K562 (cell line): Measurements from ENCODE around the gene ADD1. TPM values are rescaled to one million over a fixed set of nuclear protein-coding genes. Genes with fewer than 3 reads are reported as not detected.
A peak's percentile ranks its signal among the peaks of the same experiment; 100 is the strongest.

ENCODE experiments used
- ESRRB ChIP-seq: fragments of 250-450 bp; sonication (Bioruptor Pico); IDR thresholded peaks from 2 replicates; pipeline ENCODE4 v1.5.0; 2020; ENCODE audit warnings: mild to moderate bottlenecking, moderate library complexity, borderline replicate concordance
- MAFG ChIP-seq: fragments of 450-650 bp; conservative IDR thresholded peaks from 2 replicates; pipeline ENCODE4 v1.6.1; 2016; ENCODE audit warnings: missing genetic modification characterization, missing compliant biosample characterization
- MCM7 ChIP-seq, 2 experiments: fragments of 450-650 bp; IDR thresholded peaks; 2 replicates each; pipeline ENCODE4 v1.6.1; 2016 to 2018
- RUNX1 ChIP-seq: sonication (generic); IDR thresholded peaks from 2 replicates; pipeline ENCODE4 v1.6.1; 2016; ENCODE audit warnings: antibody characterized with exemption, low read depth
- ZC3H11A ChIP-seq: IDR thresholded peaks from 2 replicates; pipeline ENCODE4 v1.6.1; 2012; ENCODE audit warnings: low read depth, low read length, improper control_type of control experiment
- ZNF165 ChIP-seq: fragments of 250-450 bp; sonication (Bioruptor Pico); IDR thresholded peaks from 2 replicates; pipeline ENCODE4 v1.4.0; 2020; ENCODE audit warnings: borderline replicate concordance
- polyA plus RNA-seq, 8 experiments: library from polyadenylated mRNA; depleted of rRNA in 4 of 8; stranded (reverse) in 5 of 8; unstranded in 3 of 8; fragments of >200 nt; fragmentation: Nextera tagmentation in 2 of 8; fragmentation: Illumina TruSeq in 1 of 8; extraction: Ambion mirVana in 2 of 8; extraction: Trizol in 1 of 8; gene quantifications; 2 replicates each; pipeline versions ENCODE4 v1.2.1 to v1.2.3, GENCODE V29; 2011 to 2014; ENCODE audit warnings: inconsistent platforms in 1 of 8, missing spikeins in 1 of 8
- total RNA-seq, 7 experiments: library from RNA; depleted of rRNA in 6 of 7; stranded (reverse); fragments of >200 nt in 6 of 7; fragmentation: Illumina TruSeq in 2 of 7; extraction: Trizol in 2 of 7; gene quantifications; 2 replicates each; pipeline versions ENCODE4 v1.2.1 to v1.2.3, GENCODE V29; 2011 to 2021; ENCODE audit warnings: low replicate concordance in 1 of 7
- TF ChIP-seq, protein P1 (sequence below): fragments of 250-450 bp; sonication (Bioruptor Pico); IDR thresholded peaks from 2 replicates; pipeline ENCODE4 v1.4.0; 2020; ENCODE audit warnings: mild to moderate bottlenecking, moderate library complexity
- TF ChIP-seq, protein P2 (sequence below): fragments of 200-600 bp; sonication (generic); IDR thresholded peaks from one replicate; pipeline ENCODE4 v1.6.1; 2012; ENCODE audit warnings: mild to moderate bottlenecking, low read depth, low read length, inconsistent platforms
- TF ChIP-seq, protein P3 (sequence below): fragments of 450-650 bp; formaldehyde crosslinking; conservative IDR thresholded peaks from 2 replicates; pipeline ENCODE4 v1.4.0; 2022; ENCODE audit warnings: mild to moderate bottlenecking, missing genetic modification characterization

ADD1 gene
- total and polyA plus RNA-seq, 9 of the 15 experiments (the other 6 are each of a cell fraction or from before 2014, with no cell fraction given) = 17.5 to 153 (median 74.0) TPM

DNA sequence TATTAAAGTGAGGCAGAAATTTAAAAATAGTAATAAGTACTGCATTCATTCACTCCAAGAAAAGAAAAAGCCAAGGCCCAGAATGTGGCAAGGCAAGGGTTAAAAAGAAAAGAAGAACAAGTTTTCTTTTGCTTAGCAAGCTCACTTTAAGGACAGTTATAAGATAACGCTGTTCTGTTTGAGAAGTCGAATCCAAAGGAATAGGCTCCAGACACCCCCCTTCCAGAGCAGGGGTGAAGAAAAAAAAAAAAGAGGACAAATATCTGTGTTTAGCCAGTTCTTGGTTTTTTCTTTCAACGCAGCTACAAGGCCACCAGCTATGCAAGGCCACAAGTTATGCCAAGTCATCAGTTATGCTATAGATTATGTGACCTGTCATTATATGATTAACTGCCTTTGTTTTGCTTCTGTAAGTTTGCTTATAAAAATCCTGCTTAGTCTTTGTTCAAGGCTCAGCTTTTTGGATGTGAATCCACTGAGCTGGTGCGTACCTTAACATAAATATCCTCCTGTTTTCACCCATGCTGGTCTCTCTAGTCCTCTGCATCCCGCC, 121.1 kb downstream of the ADD1 start (continued):
- TF ChIP-seq ZNF165 (CRISPR knock-in tag) = no peak
- TF ChIP-seq, protein P1, sequence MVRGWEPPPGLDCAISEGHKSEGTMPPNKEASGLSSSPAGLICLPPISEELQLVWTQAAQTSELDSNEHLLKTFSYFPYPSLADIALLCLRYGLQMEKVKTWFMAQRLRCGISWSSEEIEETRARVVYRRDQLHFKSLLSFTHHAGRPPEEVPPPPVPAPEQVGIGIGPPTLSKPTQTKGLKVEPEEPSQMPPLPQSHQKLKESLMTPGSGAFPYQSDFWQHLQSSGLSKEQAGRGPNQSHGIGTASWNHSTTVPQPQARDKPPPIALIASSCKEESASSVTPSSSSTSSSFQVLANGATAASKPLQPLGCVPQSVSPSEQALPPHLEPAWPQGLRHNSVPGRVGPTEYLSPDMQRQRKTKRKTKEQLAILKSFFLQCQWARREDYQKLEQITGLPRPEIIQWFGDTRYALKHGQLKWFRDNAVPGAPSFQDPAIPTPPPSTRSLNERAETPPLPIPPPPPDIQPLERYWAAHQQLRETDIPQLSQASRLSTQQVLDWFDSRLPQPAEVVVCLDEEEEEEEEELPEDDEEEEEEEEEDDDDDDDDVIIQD = no peak
- TF ChIP-seq ESRRB = no peak
- no peak for TF ChIP-seq RUNX1
- TF ChIP-seq ZC3H11A = no peak
- peak; percentile 89 for TF ChIP-seq MAFG (tag)
- TF ChIP-seq MCM7 (IDR thresholded peaks at IDR 0.05) = no peak
- TF ChIP-seq, protein P2, sequence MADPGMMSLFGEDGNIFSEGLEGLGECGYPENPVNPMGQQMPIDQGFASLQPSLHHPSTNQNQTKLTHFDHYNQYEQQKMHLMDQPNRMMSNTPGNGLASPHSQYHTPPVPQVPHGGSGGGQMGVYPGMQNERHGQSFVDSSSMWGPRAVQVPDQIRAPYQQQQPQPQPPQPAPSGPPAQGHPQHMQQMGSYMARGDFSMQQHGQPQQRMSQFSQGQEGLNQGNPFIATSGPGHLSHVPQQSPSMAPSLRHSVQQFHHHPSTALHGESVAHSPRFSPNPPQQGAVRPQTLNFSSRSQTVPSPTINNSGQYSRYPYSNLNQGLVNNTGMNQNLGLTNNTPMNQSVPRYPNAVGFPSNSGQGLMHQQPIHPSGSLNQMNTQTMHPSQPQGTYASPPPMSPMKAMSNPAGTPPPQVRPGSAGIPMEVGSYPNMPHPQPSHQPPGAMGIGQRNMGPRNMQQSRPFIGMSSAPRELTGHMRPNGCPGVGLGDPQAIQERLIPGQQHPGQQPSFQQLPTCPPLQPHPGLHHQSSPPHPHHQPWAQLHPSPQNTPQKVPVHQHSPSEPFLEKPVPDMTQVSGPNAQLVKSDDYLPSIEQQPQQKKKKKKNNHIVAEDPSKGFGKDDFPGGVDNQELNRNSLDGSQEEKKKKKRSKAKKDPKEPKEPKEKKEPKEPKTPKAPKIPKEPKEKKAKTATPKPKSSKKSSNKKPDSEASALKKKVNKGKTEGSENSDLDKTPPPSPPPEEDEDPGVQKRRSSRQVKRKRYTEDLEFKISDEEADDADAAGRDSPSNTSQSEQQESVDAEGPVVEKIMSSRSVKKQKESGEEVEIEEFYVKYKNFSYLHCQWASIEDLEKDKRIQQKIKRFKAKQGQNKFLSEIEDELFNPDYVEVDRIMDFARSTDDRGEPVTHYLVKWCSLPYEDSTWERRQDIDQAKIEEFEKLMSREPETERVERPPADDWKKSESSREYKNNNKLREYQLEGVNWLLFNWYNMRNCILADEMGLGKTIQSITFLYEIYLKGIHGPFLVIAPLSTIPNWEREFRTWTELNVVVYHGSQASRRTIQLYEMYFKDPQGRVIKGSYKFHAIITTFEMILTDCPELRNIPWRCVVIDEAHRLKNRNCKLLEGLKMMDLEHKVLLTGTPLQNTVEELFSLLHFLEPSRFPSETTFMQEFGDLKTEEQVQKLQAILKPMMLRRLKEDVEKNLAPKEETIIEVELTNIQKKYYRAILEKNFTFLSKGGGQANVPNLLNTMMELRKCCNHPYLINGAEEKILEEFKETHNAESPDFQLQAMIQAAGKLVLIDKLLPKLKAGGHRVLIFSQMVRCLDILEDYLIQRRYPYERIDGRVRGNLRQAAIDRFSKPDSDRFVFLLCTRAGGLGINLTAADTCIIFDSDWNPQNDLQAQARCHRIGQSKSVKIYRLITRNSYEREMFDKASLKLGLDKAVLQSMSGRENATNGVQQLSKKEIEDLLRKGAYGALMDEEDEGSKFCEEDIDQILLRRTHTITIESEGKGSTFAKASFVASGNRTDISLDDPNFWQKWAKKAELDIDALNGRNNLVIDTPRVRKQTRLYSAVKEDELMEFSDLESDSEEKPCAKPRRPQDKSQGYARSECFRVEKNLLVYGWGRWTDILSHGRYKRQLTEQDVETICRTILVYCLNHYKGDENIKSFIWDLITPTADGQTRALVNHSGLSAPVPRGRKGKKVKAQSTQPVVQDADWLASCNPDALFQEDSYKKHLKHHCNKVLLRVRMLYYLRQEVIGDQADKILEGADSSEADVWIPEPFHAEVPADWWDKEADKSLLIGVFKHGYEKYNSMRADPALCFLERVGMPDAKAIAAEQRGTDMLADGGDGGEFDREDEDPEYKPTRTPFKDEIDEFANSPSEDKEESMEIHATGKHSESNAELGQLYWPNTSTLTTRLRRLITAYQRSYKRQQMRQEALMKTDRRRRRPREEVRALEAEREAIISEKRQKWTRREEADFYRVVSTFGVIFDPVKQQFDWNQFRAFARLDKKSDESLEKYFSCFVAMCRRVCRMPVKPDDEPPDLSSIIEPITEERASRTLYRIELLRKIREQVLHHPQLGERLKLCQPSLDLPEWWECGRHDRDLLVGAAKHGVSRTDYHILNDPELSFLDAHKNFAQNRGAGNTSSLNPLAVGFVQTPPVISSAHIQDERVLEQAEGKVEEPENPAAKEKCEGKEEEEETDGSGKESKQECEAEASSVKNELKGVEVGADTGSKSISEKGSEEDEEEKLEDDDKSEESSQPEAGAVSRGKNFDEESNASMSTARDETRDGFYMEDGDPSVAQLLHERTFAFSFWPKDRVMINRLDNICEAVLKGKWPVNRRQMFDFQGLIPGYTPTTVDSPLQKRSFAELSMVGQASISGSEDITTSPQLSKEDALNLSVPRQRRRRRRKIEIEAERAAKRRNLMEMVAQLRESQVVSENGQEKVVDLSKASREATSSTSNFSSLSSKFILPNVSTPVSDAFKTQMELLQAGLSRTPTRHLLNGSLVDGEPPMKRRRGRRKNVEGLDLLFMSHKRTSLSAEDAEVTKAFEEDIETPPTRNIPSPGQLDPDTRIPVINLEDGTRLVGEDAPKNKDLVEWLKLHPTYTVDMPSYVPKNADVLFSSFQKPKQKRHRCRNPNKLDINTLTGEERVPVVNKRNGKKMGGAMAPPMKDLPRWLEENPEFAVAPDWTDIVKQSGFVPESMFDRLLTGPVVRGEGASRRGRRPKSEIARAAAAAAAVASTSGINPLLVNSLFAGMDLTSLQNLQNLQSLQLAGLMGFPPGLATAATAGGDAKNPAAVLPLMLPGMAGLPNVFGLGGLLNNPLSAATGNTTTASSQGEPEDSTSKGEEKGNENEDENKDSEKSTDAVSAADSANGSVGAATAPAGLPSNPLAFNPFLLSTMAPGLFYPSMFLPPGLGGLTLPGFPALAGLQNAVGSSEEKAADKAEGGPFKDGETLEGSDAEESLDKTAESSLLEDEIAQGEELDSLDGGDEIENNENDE = no peak
- TF ChIP-seq, protein P3, sequence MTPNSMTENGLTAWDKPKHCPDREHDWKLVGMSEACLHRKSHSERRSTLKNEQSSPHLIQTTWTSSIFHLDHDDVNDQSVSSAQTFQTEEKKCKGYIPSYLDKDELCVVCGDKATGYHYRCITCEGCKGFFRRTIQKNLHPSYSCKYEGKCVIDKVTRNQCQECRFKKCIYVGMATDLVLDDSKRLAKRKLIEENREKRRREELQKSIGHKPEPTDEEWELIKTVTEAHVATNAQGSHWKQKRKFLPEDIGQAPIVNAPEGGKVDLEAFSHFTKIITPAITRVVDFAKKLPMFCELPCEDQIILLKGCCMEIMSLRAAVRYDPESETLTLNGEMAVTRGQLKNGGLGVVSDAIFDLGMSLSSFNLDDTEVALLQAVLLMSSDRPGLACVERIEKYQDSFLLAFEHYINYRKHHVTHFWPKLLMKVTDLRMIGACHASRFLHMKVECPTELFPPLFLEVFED = no peak
- TF ChIP-seq, all 486 proteins: peak for 11
